PFSK-1 (cell line): ENCODE results near the gene TSC2.

ENCODE experiments used
- POLR2AphosphoS5 ChIP-seq: IDR thresholded peaks from 2 replicates; pipeline ENCODE4 v1.6.1; 2012; ENCODE audit warnings: low read depth, mild to moderate bottlenecking, control low read depth, low read length, moderate library complexity
- SIN3A ChIP-seq: IDR thresholded peaks from 2 replicates; pipeline ENCODE4 v1.6.1; 2012; ENCODE audit warnings: mild to moderate bottlenecking, low read length, moderate library complexity, borderline replicate concordance; ENCODE audit not compliant: insufficient read depth
- TAF1 ChIP-seq: IDR thresholded peaks from 2 replicates; pipeline ENCODE4 v1.6.1; 2012; ENCODE audit warnings: low read length, control low read depth, borderline replicate concordance; ENCODE audit not compliant: insufficient read depth
- TF ChIP-seq, protein P1 (sequence below), 2 experiments: IDR thresholded peaks; 2 replicates each; pipeline versions ENCODE4 v1.6.1 to v1.8.0; 2011 to 2012; ENCODE audit warnings: low read depth in 2 of 2, low read length in 2 of 2, control low read depth in 1 of 2, inconsistent platforms in 1 of 2, mild to moderate bottlenecking in 1 of 2, moderate library complexity in 1 of 2; ENCODE audit not compliant: insufficient read depth in 1 of 2

DNA sequence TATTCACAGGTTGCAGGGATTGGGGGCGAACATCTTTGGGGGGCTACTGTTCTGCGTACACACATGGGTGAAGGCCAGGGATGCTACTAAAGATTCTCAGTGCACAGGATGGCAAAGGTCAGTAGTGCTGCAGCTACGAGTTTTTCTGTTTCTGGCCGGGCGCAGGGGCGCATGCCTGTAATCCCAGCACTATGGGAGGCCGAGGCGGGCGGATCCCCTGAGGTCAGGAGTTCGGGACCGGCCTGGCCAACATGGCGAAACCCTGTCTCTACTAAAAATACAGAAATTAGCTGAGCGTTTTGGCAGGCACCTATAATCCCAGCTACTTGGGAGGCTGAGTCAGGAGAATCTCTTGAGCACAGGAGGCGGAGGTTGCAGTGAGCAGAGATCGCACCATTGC is 34.3 kb upstream of the TSC2 start:
- no peak for TF ChIP-seq POLR2AphosphoS5
- TF ChIP-seq, protein P1, sequence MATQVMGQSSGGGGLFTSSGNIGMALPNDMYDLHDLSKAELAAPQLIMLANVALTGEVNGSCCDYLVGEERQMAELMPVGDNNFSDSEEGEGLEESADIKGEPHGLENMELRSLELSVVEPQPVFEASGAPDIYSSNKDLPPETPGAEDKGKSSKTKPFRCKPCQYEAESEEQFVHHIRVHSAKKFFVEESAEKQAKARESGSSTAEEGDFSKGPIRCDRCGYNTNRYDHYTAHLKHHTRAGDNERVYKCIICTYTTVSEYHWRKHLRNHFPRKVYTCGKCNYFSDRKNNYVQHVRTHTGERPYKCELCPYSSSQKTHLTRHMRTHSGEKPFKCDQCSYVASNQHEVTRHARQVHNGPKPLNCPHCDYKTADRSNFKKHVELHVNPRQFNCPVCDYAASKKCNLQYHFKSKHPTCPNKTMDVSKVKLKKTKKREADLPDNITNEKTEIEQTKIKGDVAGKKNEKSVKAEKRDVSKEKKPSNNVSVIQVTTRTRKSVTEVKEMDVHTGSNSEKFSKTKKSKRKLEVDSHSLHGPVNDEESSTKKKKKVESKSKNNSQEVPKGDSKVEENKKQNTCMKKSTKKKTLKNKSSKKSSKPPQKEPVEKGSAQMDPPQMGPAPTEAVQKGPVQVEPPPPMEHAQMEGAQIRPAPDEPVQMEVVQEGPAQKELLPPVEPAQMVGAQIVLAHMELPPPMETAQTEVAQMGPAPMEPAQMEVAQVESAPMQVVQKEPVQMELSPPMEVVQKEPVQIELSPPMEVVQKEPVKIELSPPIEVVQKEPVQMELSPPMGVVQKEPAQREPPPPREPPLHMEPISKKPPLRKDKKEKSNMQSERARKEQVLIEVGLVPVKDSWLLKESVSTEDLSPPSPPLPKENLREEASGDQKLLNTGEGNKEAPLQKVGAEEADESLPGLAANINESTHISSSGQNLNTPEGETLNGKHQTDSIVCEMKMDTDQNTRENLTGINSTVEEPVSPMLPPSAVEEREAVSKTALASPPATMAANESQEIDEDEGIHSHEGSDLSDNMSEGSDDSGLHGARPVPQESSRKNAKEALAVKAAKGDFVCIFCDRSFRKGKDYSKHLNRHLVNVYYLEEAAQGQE (IDR thresholded peaks at IDR 0.05; ENCODE audit: insufficient read depth in 1 of 2, low read depth in 2 of 2, low read length in 2 of 2) = no peak
- no peak for TF ChIP-seq TAF1
- TF ChIP-seq SIN3A = no peak
